ENCODE results near the gene SMIM30. TPM values are rescaled to one million over a fixed set of nuclear protein-coding genes. Genes with fewer than 3 reads are reported as not detected.

The SMIM30 gene
- total RNA-seq, 1 experiment from 2014 or later: 47.9 TPM

GRCh38 chr7:113141803-113142202 is 23.4 kb upstream of the SMIM30 start (continued):
- TF ChIP-seq, protein P1, sequence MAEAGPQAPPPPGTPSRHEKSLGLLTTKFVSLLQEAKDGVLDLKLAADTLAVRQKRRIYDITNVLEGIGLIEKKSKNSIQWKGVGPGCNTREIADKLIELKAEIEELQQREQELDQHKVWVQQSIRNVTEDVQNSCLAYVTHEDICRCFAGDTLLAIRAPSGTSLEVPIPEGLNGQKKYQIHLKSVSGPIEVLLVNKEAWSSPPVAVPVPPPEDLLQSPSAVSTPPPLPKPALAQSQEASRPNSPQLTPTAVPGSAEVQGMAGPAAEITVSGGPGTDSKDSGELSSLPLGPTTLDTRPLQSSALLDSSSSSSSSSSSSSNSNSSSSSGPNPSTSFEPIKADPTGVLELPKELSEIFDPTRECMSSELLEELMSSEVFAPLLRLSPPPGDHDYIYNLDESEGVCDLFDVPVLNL (CRISPR knock-in tag; IDR thresholded peaks at IDR 0.05; ENCODE audit: borderline replicate concordance, low read depth): no peak

- ATAC-seq: no peak
- no peak for DNase-seq (ENCODE audit: low spot score)
- no peak overlapping the region for H3K4me3 Mint-ChIP-seq
- H3K4me1 Mint-ChIP-seq: peaks cover 12% of the 10 kb centered on the region
- ChIA-PET POLR2A (no interaction called here), CTCF (no interaction called here)
- H3K36me3 Mint-ChIP-seq: no peaks in the 10 kb centered on the region
- no peak overlapping the region for H3K27ac Mint-ChIP-seq
- no peaks in the 10 kb centered on the region for H3K9me3 Mint-ChIP-seq
- no peaks in the 10 kb centered on the region for H3K27me3 Mint-ChIP-seq (ENCODE audit: low read depth)
- TF ChIP-seq ZNF416 (CRISPR knock-in tag; IDR thresholded peaks at IDR 0.05): no peak
- TF ChIP-seq ZNF263 (CRISPR knock-in tag; IDR thresholded peaks at IDR 0.05; ENCODE audit: low read depth): no peak
- TF ChIP-seq FOXJ3 (CRISPR knock-in tag; IDR thresholded peaks at IDR 0.05; ENCODE audit: borderline replicate concordance): no peak
- no peak for TF ChIP-seq NR3C1 (CRISPR knock-in tag; conservative IDR thresholded peaks at IDR 0.05; ENCODE audit: low read depth)
- TF ChIP-seq, protein P2, sequence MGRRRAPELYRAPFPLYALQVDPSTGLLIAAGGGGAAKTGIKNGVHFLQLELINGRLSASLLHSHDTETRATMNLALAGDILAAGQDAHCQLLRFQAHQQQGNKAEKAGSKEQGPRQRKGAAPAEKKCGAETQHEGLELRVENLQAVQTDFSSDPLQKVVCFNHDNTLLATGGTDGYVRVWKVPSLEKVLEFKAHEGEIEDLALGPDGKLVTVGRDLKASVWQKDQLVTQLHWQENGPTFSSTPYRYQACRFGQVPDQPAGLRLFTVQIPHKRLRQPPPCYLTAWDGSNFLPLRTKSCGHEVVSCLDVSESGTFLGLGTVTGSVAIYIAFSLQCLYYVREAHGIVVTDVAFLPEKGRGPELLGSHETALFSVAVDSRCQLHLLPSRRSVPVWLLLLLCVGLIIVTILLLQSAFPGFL (CRISPR knock-in tag; IDR thresholded peaks at IDR 0.05; ENCODE audit: borderline replicate concordance): no peak
- TF ChIP-seq, protein P3, sequence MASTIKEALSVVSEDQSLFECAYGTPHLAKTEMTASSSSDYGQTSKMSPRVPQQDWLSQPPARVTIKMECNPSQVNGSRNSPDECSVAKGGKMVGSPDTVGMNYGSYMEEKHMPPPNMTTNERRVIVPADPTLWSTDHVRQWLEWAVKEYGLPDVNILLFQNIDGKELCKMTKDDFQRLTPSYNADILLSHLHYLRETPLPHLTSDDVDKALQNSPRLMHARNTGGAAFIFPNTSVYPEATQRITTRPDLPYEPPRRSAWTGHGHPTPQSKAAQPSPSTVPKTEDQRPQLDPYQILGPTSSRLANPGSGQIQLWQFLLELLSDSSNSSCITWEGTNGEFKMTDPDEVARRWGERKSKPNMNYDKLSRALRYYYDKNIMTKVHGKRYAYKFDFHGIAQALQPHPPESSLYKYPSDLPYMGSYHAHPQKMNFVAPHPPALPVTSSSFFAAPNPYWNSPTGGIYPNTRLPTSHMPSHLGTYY (CRISPR knock-in tag; IDR thresholded peaks at IDR 0.05): no peak
- no peak for TF ChIP-seq ZNF317 (CRISPR knock-in tag; IDR thresholded peaks at IDR 0.05; ENCODE audit: borderline replicate concordance, low read depth)
- no peak for TF ChIP-seq USF1 (CRISPR knock-in tag; IDR thresholded peaks at IDR 0.05)
- no peak for TF ChIP-seq ZNF121 (CRISPR knock-in tag; IDR thresholded peaks at IDR 0.05)
- no peak for TF ChIP-seq ESRRA (CRISPR knock-in tag; IDR thresholded peaks at IDR 0.05; ENCODE audit: borderline replicate concordance)
- no peak for TF ChIP-seq SP1 (CRISPR knock-in tag; conservative IDR thresholded peaks at IDR 0.05)
- no peak for TF ChIP-seq SMAD3 (CRISPR knock-in tag; IDR thresholded peaks at IDR 0.05; ENCODE audit: borderline replicate concordance)
- no peak for TF ChIP-seq NFATC4 (CRISPR knock-in tag; IDR thresholded peaks at IDR 0.05)
- TF ChIP-seq FOXP1 (CRISPR knock-in tag; IDR thresholded peaks at IDR 0.05; ENCODE audit: borderline replicate concordance): no peak
- TF ChIP-seq JUN (CRISPR knock-in tag; IDR thresholded peaks at IDR 0.05): no peak
- TF ChIP-seq RELA (CRISPR knock-in tag; IDR thresholded peaks at IDR 0.05; ENCODE audit: borderline replicate concordance): no peak
- TF ChIP-seq OVOL2 (CRISPR knock-in tag; IDR thresholded peaks at IDR 0.05; ENCODE audit: borderline replicate concordance): no peak
- TF ChIP-seq ZNF138 (CRISPR knock-in tag; conservative IDR thresholded peaks at IDR 0.05): no peak
Observed at GRCh38 chr7:113140956-113141355, 22.6 kb upstream of the SMIM30 start.

DNA sequence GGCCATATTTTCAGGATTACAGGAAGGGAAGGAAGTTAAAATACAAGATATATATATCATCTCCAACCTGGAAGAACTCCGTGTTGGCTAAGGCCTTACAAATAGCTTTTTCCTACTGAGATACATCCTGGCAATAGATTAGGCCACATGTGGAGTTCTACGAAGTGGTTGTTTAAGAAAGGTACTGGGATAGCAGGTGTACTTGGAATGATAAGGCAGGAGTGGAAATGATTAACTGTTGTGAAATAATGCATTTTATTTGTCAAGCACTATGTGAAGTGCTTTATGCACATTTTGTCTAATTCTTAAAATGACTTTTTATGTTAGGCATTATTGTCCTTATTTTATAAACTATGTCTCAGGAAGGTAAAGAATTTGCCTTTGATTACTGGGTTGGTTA is 18.9 kb upstream of the SMIM30 start:
- ATAC-seq (no peak), DNase-seq (ENCODE audit: low spot score) (no peak)
- no peak overlapping the region for H3K4me3 Mint-ChIP-seq
- ChIA-PET CTCF (no interaction called here), POLR2A (no interaction called here)
- H3K9me3 Mint-ChIP-seq: no peaks in the 10 kb centered on the region
- H3K27me3 Mint-ChIP-seq (ENCODE audit: low read depth): no peaks in the 10 kb centered on the region
- no peak overlapping the region for H3K27ac Mint-ChIP-seq
- H3K4me1 Mint-ChIP-seq: no peaks in the 10 kb centered on the region
- H3K36me3 Mint-ChIP-seq: no peaks in the 10 kb centered on the region
- TF ChIP-seq IRF1 (CRISPR knock-in tag; IDR thresholded peaks at IDR 0.05) (no peak), ZNF416 (CRISPR knock-in tag; IDR thresholded peaks at IDR 0.05) (no peak), ZNF423 (CRISPR knock-in tag; IDR thresholded peaks at IDR 0.05) (no peak), KAT7 (CRISPR knock-in tag; IDR thresholded peaks at IDR 0.05; ENCODE audit: borderline replicate concordance) (no peak), JUN (CRISPR knock-in tag; IDR thresholded peaks at IDR 0.05) (no peak), ATF3 (CRISPR knock-in tag; conservative IDR thresholded peaks at IDR 0.05) (no peak), ZNF232 (CRISPR knock-in tag; IDR thresholded peaks at IDR 0.05) (no peak), ETV6 (CRISPR knock-in tag; IDR thresholded peaks at IDR 0.05) (no peak)
- TF ChIP-seq, protein P4, sequence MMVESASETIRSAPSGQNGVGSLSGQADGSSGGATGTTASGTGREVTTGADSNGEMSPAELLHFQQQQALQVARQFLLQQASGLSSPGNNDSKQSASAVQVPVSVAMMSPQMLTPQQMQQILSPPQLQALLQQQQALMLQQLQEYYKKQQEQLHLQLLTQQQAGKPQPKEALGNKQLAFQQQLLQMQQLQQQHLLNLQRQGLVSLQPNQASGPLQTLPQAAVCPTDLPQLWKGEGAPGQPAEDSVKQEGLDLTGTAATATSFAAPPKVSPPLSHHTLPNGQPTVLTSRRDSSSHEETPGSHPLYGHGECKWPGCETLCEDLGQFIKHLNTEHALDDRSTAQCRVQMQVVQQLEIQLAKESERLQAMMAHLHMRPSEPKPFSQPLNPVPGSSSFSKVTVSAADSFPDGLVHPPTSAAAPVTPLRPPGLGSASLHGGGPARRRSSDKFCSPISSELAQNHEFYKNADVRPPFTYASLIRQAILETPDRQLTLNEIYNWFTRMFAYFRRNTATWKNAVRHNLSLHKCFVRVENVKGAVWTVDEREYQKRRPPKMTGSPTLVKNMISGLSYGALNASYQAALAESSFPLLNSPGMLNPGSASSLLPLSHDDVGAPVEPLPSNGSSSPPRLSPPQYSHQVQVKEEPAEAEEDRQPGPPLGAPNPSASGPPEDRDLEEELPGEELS (CRISPR knock-in tag; IDR thresholded peaks at IDR 0.05): no peak
- TF ChIP-seq, protein P5, sequence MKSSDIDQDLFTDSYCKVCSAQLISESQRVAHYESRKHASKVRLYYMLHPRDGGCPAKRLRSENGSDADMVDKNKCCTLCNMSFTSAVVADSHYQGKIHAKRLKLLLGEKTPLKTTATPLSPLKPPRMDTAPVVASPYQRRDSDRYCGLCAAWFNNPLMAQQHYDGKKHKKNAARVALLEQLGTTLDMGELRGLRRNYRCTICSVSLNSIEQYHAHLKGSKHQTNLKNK (CRISPR knock-in tag; IDR thresholded peaks at IDR 0.05): no peak
